GM06990 (cell line): Measurements from ENCODE around the gene SEC22A.

Experiments
- DNase-seq: peaks from one replicate; pipeline ENCODE4 v3.0.0-alpha.2; 2011; ENCODE audit not compliant: insufficient read length; ENCODE audit errors: extremely low read depth
- H3K27me3 ChIP-seq: replicated peaks from 2 replicates; pipeline ENCODE4 v1.6.0; 2011; ENCODE audit warnings: low read length; ENCODE audit not compliant: control insufficient read depth, insufficient read depth
- H3K36me3 ChIP-seq: 2 replicates; pipeline ENCODE4 v1.5.1; 2011; ENCODE audit warnings: low read length; ENCODE audit not compliant: control insufficient read depth, insufficient read depth
- H3K4me3 ChIP-seq: replicated peaks from 2 replicates; pipeline ENCODE4 v1.5.1; 2011; ENCODE audit warnings: low read depth, mild to moderate bottlenecking, control low read depth, low read length
- CTCF ChIP-seq: IDR thresholded peaks from 2 replicates; pipeline ENCODE4 v1.5.1; 2011; ENCODE audit warnings: low read length, control low read depth, mild to moderate bottlenecking, inconsistent platforms; ENCODE audit not compliant: insufficient read depth, poor library complexity, severe bottlenecking

SEC22A gene

GRCh38 chr3:123301331-123302184, 99.8 kb downstream of the SEC22A start:
- Histone ChIP-seq H3K36me3 (no peaks in the 10 kb centered on the region), H3K27me3 (no peaks in the 10 kb centered on the region; the same call in 1 of the 2 replicates), H3K4me3 (no peak overlapping the region)
- TF ChIP-seq CTCF = no peak
- no peak for DNase-seq

- Histone ChIP-seq H3K27me3 (no peaks in the 10 kb centered on the region; the same call in 1 of the 2 replicates), H3K36me3 (no peaks in the 10 kb centered on the region), H3K4me3 (no peak overlapping the region)
- no peak for TF ChIP-seq CTCF
- DNase-seq = no peak
These were observed 101.2 kb downstream of the SEC22A start for GRCh38 chr3:123302961-123303360.

GRCh38 chr3:123303976-123304560, 102.3 kb downstream of the SEC22A start:
- no peaks in the 10 kb centered on the region for H3K36me3 ChIP-seq
- no peak overlapping the region for H3K4me3 ChIP-seq
- no peaks in the 10 kb centered on the region; the same call in 1 of the 2 replicates for H3K27me3 ChIP-seq
- no peak for TF ChIP-seq CTCF
- DNase-seq = no peak

- no peak for DNase-seq
- H3K36me3 ChIP-seq = no peaks in the 10 kb centered on the region
- no peaks in the 10 kb centered on the region; the same call in 1 of the 2 replicates for H3K27me3 ChIP-seq
- no peak for TF ChIP-seq CTCF
- H3K4me3 ChIP-seq = no peak overlapping the region
These were observed 103.4 kb downstream of the SEC22A start for GRCh38 chr3:123305192-123305591.

GRCh38 chr3:123307064-123307463, 105.3 kb downstream of the SEC22A start:
- no peak for TF ChIP-seq CTCF

More at GRCh38 chr3:123307064-123307463, 105.3 kb downstream of the SEC22A start:
- no peaks in the 10 kb centered on the region; the same call in 1 of the 2 replicates for H3K27me3 ChIP-seq
- H3K4me3 ChIP-seq = no peak overlapping the region
- DNase-seq = no peak
- H3K36me3 ChIP-seq = no peaks in the 10 kb centered on the region
